GM19463 (cell line): ENCODE data around the gene GABBR2.
"Not testable (repeated sequence)": the region's sequence is repeated elsewhere in the genome, so short reads cannot be mapped to it uniquely, and the experiment has no call there.

Experiments used
- ATAC-seq: cut with Tn5 transposase; IDR thresholded peaks from one replicate; pipeline ENCODE4 v1.9.1; 2021; ENCODE audit warnings: mild to moderate bottlenecking, moderate library complexity; ENCODE audit not compliant: unreplicated experiment

GABBR2 gene

GRCh38 chr9:98520221-98520960 lies 188.3 kb downstream of the GABBR2 start:
- no peak for ATAC-seq

- no peak for ATAC-seq
Observed at GRCh38 chr9:98519641-98520040, 189.1 kb downstream of the GABBR2 start.

- ATAC-seq = no peak
Observed at GRCh38 chr9:98518556-98518955, 190.2 kb downstream of the GABBR2 start.

- no peak for ATAC-seq
Observed at GRCh38 chr9:98517761-98518160, 191.0 kb downstream of the GABBR2 start.

DNA sequence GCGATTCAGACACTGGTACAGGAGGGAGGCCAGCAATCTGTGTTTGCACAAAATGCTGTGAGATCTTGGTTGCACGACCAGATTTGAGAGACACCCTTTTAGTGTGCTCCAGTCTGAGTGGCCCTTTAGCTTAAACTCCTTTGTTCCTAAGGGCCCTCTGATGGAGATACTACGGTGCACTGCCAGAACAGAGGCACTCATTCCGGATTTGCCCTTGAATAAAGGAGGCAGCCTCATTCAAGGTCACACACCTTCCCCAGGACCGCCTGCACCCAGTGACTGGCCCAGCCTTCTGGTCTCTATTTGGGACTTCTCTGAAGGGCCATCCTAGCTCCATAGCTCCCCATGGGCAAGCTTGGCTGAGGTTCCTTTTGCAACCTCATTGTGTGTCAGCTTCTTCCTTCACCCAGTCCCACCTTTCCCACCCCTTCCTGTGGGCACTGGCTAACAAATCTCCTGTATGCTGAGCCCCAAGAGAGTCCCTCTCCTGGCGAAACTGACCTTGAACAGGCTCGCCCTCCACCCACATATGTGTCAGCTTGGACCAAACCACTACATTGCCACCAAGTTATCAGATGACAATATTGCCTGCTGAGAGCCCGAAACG lies 191.7 kb downstream of the GABBR2 start:
- ATAC-seq = no peak

DNA sequence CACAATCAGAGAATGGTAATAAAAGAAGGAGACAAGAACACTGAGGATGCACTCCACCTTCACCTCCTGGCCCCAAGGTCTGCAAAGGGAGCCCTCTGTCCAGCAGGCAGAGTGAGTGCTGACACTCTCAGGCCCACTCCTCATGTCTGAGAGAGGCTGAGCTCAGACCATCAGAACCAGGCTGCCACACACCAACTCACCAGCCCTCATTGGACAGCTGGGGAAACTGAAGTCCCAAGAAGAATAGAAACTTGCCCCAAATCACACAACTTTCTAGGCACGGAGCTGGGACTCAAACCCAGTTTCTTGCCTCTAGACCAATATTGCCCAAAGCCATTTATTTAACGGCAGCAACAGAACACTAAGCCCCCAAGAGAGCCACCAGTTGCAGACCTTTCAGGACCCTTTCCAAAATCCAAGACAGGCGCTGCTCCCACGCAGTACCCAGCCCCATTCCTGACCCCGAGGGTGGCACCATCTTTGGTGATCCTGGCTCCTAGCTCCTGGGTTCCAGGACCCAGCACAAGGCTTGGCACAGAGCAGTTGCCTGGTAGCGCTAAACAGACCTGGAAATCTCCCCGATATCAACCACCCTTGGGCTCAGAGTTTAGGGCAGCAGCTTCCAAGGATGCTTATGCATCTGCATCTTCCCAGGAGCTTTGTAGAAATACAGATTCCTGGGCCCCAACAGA lies 192.4 kb downstream of the GABBR2 start:
- ATAC-seq = no peak

GRCh38 chr9:98515506-98516204 lies 193.1 kb downstream of the GABBR2 start:
- ATAC-seq = no peak

DNA sequence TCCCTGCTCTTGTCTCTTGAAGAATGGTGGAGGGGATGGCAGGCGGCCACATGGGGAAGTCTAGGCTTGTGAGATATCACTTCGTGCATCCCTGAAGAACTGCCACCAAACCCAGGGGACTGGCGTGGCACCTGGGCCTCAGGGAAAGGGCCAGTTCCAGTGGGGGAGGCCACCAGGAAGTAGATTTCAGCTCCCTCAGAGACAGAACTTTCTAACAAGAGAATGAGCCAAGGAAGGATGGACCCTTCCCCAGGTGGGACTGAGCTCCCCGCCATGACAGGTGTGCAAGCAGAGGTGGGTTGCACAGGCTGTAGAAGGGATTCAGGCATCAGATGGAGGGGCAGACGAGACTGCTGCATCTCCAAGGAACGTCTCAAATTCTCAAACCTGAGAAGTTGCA lies 193.9 kb downstream of the GABBR2 start:
- ATAC-seq = no peak

GRCh38 chr9:98508217-98508919 lies 200.4 kb downstream of the GABBR2 start:
- not testable (repeated sequence) for ATAC-seq

DNA sequence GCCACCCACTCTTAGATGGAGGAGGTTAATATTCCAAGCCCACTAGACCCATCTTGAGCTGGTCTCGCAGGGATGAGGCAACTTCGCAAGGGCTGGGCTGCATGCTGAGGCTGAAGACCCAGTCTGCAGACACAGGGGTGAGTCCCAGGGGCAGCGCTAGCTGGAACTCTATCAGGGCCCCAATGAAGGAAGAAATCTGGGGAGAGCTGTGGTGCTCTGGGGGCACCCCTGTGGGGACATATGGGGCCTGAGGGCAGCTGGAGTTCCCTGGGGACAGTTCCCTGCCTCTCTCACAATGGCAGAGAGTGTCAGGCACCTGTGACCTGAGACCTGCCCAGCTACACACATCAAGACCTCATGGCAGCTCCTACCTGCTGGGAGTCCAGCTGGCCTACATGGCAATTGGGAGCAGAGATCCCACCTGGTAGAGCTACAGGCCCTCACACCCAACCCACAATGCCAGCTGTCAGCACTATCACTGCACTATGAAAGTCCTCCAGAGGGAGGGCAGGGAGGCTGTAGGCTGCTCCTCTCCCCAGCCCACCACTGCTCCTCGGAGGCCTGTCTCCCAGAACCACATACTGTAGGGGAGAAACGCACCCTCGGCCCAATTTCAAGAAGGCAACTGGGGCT lies 202.2 kb downstream of the GABBR2 start:
- no peak for ATAC-seq

DNA sequence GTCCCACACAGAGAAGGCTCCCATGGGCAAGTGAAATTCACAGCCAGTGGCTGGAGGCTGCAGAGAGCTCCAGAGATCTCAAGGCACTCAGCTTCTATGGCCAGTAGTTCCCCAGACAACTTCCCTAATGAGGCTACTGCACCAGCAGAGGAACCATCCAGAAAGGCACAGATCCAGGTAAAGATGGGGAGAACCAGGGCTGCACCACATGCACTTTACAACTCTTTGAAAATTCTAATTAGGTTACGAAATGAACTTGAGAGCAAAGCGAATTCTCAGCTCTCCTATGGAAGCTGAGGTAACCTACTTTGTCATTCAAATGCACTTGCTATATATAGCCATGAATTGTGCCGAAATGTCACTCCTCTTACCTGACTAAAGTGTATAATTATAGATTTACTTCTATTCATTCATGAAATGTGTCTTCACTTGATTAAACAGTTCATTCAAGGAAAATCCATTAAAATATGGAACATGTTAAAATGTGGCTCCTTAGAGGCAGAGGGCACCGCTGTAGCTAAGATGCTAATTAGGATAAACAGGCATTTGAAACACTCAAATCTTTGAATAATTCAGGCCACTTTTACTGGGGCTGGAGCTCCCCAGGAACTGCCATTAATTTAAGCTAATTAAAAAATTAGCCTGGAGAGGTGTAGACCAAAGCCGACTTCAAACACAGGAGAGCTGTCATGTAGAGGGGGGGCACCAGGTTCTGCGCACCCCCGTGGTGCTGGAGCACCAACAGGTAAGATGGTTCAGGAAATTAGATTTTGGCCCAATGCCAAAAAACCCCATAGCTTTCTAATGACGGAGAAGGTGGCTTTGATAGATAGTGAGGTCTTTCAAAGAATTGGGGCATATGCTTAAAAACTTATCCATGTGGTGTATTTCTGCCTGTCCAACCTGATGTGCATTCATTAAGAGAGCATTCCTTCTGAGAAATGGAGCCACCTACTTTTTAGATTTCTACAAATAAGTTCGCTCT lies 204.1 kb downstream of the GABBR2 start:
- no peak for ATAC-seq

GRCh38 chr9:98503867-98504266 lies 204.9 kb downstream of the GABBR2 start:
- ATAC-seq = no peak

GRCh38 chr9:98502976-98503325 lies 205.8 kb downstream of the GABBR2 start:
- no peak for ATAC-seq

DNA sequence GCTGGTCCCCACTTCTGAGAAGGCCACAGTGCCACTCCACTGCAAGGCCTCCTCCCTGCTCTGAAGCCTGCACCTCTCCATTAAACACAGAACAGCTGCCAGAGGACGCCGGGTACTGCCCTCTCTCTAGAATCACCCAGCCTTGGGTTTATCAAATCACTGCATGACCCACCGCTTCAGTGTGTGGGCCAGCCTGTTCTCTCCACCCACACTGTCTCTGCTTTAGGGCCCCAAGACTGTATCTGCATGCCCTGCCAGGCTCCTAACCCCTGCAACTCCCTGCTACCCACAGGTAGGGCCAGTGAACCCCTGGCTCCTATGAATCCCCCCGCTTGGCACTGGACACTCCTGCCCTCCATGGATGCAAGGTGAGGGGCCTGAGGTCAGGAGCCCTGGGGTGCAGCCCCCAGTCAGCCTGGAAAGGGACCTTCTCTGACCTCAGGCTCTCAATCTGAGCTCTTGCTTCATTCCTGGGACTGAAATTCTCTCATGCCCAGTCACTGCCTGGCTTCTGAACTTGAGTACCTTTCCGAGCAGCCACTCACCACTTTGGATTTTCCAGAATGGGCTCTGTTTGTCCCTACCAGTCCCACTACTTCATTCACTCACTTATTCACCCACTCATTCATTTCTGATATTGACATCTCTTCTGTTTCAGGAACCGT lies 206.3 kb downstream of the GABBR2 start:
- no peak for ATAC-seq

GRCh38 chr9:98501819-98502218 lies 206.9 kb downstream of the GABBR2 start:
- ATAC-seq = no peak

DNA sequence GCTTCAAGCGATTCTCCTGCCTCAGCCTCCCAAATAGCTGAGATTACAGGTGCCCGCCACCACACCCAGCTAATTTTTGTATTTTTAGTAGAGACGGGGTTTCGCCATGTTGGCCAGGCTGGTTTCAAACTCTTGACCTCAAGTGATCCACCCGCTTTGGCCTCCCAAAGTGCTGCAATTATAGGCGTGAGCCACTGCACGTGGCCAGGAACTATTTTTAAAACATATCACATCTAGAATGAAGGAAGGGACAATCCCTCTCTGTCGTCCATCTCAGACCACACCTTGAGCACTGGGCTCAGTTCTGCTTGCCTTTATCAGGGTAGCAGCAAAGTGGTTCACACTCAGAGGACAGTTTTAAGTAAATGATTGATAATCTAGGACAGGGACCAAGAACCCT lies 207.5 kb downstream of the GABBR2 start:
- not testable (repeated sequence) for ATAC-seq

DNA sequence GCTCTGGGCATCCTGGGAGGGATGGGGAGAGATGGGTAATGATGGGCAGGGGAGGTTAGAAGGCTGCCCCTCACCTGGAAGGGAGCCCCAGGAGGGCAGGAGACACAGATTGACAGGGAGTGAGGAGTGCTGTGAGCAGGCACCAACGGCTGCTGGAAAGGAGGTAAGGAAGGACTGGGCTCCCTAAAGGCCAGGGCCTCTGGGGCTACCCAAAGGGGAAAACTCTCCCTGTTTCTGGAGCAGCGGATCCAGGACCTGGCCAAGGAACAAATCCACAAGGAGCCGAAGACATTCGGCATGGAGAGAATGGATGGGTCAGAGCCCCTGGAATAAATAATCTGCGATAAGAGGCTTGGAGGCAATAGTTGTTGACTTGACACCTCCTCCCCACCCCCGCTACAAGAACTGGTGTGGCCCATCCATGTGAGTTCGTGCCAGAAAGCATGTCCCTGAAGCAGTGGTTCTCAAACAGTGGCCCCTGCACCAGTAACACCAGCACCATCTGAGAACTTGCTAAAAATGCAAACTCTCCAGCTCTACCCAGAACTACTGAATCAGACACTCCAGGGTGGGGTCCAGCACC lies 208.3 kb downstream of the GABBR2 start:
- no peak for ATAC-seq

GRCh38 chr9:98495530-98495929 lies 213.2 kb downstream of the GABBR2 start:
- ATAC-seq = no peak
